Measurements from ENCODE around the gene BEND3. TPM values are rescaled to one million over a fixed set of nuclear protein-coding genes. Genes with fewer than 3 reads are reported as not detected.

BEND3 gene
- total and polyA plus RNA-seq, 9 of the 15 experiments (the other 6 are each of a cell fraction or from before 2014, with no cell fraction given), result 0.64 to 8.4 (median 3.3) TPM

DNA sequence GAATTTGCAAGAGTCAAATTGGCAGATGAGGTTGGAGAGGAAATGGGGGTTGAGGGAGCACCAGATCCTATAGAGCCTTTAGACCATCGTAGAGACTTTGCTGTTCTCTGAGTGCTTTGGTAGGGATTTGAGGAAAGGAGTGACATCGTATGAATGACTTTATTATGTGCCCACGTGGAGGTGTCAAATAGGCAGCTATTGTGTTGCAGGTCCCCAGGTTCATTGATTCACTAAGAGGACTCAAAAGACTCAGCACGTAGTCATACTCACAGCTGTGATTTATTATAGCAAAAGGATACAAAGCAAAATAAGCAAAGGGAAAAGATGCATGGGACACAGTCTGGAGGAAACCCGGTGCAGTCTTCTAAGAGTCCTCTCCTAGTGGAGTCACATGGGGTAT lies 85.2 kb downstream of the BEND3 start (continued):
- TF ChIP-seq CHD4 (IDR thresholded peaks at IDR 0.05; ENCODE audit: insufficient read depth, insufficient replicate concordance, low read depth, low read length, poor library complexity, severe bottlenecking), result no peak

DNA sequence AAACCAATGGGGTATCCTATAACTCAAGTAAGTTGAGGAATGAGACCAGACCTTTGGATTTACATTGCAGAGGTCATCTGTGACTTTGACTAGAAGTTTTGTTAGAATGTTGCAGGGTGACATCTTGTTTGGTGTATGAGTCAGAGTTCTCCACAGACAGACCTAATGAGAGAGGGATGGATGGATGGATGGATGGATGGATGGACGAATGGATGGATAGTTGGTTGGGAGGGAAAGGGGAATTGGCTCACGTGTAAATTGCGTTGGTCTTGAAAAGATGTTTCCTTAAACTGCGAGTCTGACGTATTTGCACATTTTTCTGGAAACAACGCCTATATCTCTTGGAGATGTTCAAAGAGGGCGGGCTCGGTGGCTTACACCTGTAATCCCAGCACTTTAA lies 88.3 kb downstream of the BEND3 start:
- H2AFZ ChIP-seq (ENCODE audit: low read depth, low read length), result 0 out of 2 replicates have a peak overlapping the region, but pooled peaks have one; percentile 93
- H3K4me3 ChIP-seq, result no peak overlapping the region
- no peak for DNase-seq (ENCODE audit: extremely low read depth in 1 of 4, low spot score in 3 of 4)
- peaks cover 0 to 15% of the 10 kb centered on the region in 2 experiments; a peak in 1 of 5 replicates for H3K4me1 ChIP-seq (replicated peaks in 1 of 2; ENCODE audit: control insufficient read depth in 2 of 2, insufficient read depth in 2 of 2, low read length in 2 of 2)
- no peaks in the 10 kb centered on the region; the same call in 1 of the 2 replicates for H3K9me3 ChIP-seq (replicated peaks; ENCODE audit: control insufficient read depth, insufficient read depth, low read depth, low read length)
- intact Hi-C loops (cut with micrococcal nuclease) (loop anchor here (5.0 kb wide), 1 partner anchor 65 kb away; no protein-coding TSS in a partner anchor), in situ Hi-C loops (cut with MboI) (no loop called here)
- peaks cover 19% of the 10 kb centered on the region for H3K79me2 ChIP-seq (ENCODE audit: control insufficient read depth, insufficient read depth, low read length)
- no peaks in the 10 kb centered on the region for H3K9me1 ChIP-seq (ENCODE audit: control insufficient read depth, insufficient read depth, low read length)
- H3K36me3 ChIP-seq (ENCODE audit: control insufficient read depth, insufficient read depth, low read length), result peaks cover 12% of the 10 kb centered on the region; the same call in 1 of the 3 replicates
- WGBS (ENCODE audit: insufficient coverage, low coverage, missing lambda C conversion rate), result 79% methylated on average over 8 of the region's 8 CpGs
- no peak overlapping the region for H3K9ac ChIP-seq (ENCODE audit: insufficient read depth in 1 of 2, low read depth in 2 of 2, low read length in 2 of 2)
- BruUV-seq (replicated peaks), result no TSS peak
- CTCF ChIA-PET (ENCODE audit: low intra/inter-chr PET ratio), result no interaction called here
- H3K4me2 ChIP-seq (ENCODE audit: insufficient read depth, low read length), result no peak overlapping the region
- no peak for FAIRE-seq
- no peak for ATAC-seq
- POLR2A ChIA-PET, result interaction anchor here (0.6 kb wide), 1 partner anchor 687 kb away, joined by 3 read pairs; no protein-coding TSS in a partner anchor
- no peaks in the 10 kb centered on the region for H3K27me3 ChIP-seq (ENCODE audit: control insufficient read depth in 2 of 2, insufficient read depth in 2 of 2, low read length in 2 of 2)
- no peaks in the 10 kb centered on the region for H4K20me1 ChIP-seq (replicated peaks; ENCODE audit: control insufficient read depth, insufficient read depth, low read length)
- TF ChIP-seq NR3C1 (CRISPR knock-in tag; IDR thresholded peaks at IDR 0.05), result no peak
- TF ChIP-seq, protein P1, sequence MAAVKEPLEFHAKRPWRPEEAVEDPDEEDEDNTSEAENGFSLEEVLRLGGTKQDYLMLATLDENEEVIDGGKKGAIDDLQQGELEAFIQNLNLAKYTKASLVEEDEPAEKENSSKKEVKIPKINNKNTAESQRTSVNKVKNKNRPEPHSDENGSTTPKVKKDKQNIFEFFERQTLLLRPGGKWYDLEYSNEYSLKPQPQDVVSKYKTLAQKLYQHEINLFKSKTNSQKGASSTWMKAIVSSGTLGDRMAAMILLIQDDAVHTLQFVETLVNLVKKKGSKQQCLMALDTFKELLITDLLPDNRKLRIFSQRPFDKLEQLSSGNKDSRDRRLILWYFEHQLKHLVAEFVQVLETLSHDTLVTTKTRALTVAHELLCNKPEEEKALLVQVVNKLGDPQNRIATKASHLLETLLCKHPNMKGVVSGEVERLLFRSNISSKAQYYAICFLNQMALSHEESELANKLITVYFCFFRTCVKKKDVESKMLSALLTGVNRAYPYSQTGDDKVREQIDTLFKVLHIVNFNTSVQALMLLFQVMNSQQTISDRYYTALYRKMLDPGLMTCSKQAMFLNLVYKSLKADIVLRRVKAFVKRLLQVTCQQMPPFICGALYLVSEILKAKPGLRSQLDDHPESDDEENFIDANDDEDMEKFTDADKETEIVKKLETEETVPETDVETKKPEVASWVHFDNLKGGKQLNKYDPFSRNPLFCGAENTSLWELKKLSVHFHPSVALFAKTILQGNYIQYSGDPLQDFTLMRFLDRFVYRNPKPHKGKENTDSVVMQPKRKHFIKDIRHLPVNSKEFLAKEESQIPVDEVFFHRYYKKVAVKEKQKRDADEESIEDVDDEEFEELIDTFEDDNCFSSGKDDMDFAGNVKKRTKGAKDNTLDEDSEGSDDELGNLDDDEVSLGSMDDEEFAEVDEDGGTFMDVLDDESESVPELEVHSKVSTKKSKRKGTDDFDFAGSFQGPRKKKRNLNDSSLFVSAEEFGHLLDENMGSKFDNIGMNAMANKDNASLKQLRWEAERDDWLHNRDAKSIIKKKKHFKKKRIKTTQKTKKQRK (IDR thresholded peaks at IDR 0.05; ENCODE audit: borderline replicate concordance, low read depth, low read length), result no peak
- TF ChIP-seq ZZZ3 (IDR thresholded peaks at IDR 0.05), result no peak
- H3K27ac ChIP-seq (ENCODE audit: extremely low read depth, low read depth, low read length), result no peak overlapping the region
